Measurements from ENCODE around the gene COL26A1.

- TF ChIP-seq CTCF (conservative IDR thresholded peaks at IDR 0.05) (no peak), EZH2 (IDR thresholded peaks at IDR 0.05; ENCODE audit: low read depth) (no peak)
These were observed 5.9 kb downstream of the COL26A1 start for GRCh38 chr7:101368422-101369165.

All from PC-9 (cell line).